Testis (tissue), 2 donors: Measurements from ENCODE around the gene TAF1B.

Experiments used
- POLR2A ChIP-seq: fragments of 450-650 bp; IDR thresholded peaks from one replicate; pipeline ENCODE4 v1.6.1; 2017; ENCODE audit warnings: antibody characterized with exemption, mild to moderate bottlenecking, moderate library complexity
- TF ChIP-seq, protein P1 (sequence below), 3 experiments: fragments of 450-650 bp in 2 of 3; fragments of 200-600 bp in 1 of 3; sonication (generic) in 1 of 3; IDR thresholded peaks; one replicate each; pipeline ENCODE4 v1.5.1; 2016 to 2019; ENCODE audit warnings: antibody characterized with exemption in 3 of 3, mild to moderate bottlenecking in 2 of 3, moderate library complexity in 1 of 3

- TF ChIP-seq POLR2A = no peak
- TF ChIP-seq, protein P1, sequence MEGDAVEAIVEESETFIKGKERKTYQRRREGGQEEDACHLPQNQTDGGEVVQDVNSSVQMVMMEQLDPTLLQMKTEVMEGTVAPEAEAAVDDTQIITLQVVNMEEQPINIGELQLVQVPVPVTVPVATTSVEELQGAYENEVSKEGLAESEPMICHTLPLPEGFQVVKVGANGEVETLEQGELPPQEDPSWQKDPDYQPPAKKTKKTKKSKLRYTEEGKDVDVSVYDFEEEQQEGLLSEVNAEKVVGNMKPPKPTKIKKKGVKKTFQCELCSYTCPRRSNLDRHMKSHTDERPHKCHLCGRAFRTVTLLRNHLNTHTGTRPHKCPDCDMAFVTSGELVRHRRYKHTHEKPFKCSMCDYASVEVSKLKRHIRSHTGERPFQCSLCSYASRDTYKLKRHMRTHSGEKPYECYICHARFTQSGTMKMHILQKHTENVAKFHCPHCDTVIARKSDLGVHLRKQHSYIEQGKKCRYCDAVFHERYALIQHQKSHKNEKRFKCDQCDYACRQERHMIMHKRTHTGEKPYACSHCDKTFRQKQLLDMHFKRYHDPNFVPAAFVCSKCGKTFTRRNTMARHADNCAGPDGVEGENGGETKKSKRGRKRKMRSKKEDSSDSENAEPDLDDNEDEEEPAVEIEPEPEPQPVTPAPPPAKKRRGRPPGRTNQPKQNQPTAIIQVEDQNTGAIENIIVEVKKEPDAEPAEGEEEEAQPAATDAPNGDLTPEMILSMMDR (IDR thresholded peaks at IDR 0.05) = no peak
These were observed 31.4 kb upstream of the TAF1B start for GRCh38 chr2:9811679-9812511.
